GM12892 (cell line): ENCODE data around the gene E2F8.

ENCODE experiments used
- DNase-seq: peaks from one replicate; pipeline ENCODE4 v3.0.0; 2011; ENCODE audit not compliant: insufficient read length
- FAIRE-seq: peaks from 2 replicates; lab custom pipeline; 2011; peaks lifted over from hg19 to GRCh38; lab: Jason Lieb, UNC
- POLR2A ChIP-seq: IDR thresholded peaks from 2 replicates; pipeline ENCODE4 v1.6.1; 2011; ENCODE audit warnings: low read depth, low read length, control low read depth
- POLR2AphosphoS5 ChIP-seq: IDR thresholded peaks from 2 replicates; pipeline ENCODE4 v1.6.1; 2011; ENCODE audit warnings: low read depth, low read length, control low read depth
- TAF1 ChIP-seq: IDR thresholded peaks from 2 replicates; pipeline ENCODE4 v1.6.1; 2011; ENCODE audit warnings: low read depth, mild to moderate bottlenecking, control low read depth, low read length, borderline replicate concordance

The E2F8 gene

DNA sequence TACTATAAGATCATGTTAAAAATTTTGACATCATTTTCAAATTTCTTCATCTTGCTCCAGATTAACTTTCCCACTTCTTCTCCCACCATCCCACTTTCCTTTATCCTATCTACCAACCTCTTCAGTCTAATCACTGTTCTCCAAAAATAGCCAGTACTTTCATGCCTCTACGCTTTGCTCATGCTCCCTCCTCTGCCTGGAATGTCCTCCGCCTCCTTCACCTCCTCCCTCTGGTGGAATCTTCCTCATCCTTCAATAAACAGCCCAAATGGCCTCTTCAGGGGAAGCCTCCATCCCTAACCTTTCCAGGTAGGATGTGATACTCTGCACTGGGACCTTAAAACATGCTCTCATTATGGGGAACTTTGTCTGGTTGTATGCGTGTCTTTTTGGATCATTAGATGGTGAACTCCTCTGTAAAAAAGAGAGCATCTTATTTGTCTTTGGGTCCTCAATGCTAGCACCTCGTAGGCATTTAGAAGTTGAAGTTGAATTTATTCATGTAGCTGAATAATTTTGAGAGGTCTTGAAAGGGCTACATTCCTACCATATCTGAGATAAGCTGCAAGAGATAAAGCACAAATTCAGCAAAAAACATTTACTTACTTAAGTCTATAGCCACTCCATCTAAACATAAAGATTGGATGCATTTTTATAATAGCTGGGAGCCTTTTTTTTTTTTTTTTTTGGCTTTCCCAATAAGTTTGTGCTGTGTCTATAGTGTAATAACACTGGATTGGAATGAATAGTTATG lies 31.0 kb downstream of the E2F8 start:
- no peak for FAIRE-seq
- no peak for TF ChIP-seq POLR2A
- no peak for DNase-seq

DNA sequence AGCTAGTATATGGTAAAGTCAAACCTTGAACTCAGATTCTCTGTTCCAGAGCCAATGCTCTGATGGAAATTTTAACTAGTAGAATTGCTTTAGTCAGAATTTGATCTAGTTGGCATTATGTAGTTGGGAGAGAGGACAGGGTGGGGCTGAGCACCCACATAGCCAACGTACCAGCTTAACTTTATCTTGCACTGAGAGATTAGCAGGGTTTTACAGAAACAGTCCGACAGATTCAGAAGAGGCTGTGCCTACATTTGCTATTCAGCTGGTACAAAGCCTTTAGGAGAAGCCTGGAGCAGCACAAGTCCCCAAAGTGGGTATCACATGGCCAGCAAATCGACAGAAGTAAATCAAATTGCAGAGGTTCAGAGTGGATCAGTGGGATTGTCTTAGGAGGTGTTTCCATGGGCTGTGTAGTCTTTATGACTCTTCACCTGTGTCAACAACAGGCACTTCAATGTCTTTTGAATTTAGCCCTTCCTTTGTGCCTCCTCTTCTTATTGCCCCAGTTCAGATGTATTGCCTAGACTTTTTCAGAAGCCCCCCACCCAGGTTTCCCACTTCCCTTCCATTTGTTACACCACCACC lies 31.7 kb downstream of the E2F8 start:
- DNase-seq (no peak), FAIRE-seq (no peak)
- TF ChIP-seq POLR2AphosphoS5 (no peak), TAF1 (no peak), POLR2A (no peak)

DNA sequence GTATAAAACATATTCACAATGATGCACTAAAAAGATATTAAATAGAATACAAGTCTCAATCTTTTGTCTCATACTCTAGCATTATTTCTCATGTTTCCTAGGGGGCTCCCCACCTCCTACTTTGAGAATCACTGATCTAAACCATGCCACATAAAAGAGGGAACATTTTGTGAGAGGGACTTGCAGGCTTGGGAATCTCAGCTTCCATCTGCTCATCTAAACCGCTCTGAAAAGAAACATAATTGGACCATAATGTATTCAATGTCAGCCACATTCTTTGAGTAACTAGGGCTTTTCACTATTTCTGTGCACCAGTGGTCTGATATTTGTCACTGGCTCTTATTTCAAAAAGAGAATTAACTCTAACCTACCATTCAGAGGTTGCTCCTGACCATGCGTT lies 32.6 kb downstream of the E2F8 start:
- TF ChIP-seq POLR2AphosphoS5: no peak
- no peak for TF ChIP-seq TAF1
- no peak for TF ChIP-seq POLR2A
- DNase-seq: no peak
- FAIRE-seq: no peak

DNA sequence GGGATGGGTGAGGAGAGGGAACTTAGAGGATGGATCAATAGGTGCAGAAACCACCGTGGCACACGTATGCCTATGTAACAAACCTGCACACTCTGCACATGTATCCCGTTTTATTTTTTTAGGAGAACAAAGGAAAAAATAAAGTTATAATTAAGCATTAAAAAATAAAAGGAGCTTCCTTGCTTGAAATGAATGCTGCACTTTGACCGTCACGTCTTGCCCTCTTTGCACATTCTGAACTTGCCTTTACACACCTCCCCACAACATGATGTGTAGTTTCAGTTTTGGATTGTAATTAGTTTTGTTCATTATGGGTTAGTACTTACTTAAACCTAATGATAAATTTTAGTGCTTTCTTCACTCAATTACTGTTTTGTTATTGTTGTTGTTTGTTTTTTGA lies 35.9 kb downstream of the E2F8 start:
- TF ChIP-seq TAF1 (no peak), POLR2AphosphoS5 (no peak), POLR2A (no peak)
- DNase-seq: no peak
- FAIRE-seq: no peak

DNA sequence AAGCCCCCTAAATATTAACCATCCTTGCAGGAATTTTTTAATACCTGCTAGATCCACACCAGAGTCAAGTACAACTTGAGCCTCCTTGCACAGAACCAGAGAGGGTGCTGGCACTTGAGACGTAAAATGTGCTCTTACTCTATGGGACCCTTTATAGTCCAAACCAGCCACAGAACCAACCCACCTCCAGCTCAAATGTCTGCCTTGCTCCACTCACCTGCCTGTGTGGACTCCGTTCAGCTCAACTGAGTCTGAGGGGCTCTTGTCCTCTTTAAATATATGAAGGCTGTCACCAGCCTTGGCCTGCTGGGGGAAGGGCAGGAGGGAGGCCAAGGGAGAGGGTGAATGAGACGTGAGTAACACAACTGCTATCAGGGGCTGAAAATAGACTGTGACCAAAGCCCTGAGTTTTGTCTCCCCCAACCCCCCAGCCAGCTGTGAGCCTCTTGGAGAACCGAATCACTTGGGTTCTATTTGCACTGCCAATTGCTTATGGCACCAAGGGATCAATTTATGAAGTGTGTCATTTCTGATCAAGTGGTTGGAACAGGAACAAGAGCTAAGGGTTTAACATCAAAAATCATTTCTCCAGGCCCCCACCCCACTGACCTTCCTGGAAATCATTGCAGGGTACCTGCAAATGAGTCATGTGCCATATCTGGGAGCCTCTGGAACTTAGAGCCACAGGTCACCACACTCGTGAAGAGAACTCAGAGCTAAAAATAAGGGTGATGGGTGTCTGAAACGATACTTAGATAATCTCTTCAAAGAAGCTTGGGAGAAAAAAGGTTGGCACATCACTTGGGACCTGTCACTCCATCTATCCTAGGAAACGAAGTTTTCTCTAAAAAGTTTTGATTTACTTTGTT lies 38.8 kb downstream of the E2F8 start, which contains the start of gene CSRP3:
CSRP3 (minus strand) TSS at position 247 of the 869 bp plus-strand sequence. CDS start 9,535 bp downstream, outside the sequence.
- DNase-seq (no peak), FAIRE-seq (no peak)
- TF ChIP-seq POLR2A (no peak), POLR2AphosphoS5 (no peak), TAF1 (no peak)

DNA sequence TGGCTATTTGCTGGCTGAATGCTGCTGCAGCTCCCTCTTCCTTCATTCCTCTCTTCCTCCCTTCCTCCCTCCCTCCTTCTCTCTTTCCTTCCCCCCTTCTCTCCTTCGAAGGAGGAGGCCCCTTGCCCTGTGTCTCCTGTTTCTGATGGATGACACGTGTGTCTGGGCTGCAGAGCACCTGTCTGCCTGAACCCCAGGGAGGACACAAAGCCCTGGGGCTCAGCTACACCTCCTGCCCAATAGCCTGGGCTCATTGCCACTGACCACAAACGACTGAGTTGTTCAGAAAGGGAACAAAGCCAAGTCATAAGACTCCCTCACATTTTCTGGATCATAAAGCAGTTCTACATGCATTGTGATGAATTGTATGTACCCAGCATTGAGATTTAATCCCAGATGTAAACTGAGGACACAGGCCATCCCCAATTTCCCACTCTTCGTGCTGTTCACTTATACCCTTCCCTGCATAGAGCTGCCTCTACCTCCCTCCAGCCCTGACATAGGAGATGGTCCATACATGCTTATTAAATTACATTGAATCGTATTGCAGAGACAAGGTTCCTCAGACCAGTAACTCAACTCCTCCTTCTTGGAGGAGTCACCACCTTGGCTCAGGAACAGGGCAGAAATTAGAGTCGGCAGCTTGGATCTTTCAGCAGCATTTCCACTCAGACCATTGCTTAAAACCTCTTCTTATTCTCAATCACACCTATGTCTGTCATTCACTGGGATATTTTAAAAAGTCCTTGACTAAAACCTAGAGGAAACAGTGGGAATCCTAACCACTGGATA lies 40.1 kb downstream of the E2F8 start:
- FAIRE-seq: no peak

DNA sequence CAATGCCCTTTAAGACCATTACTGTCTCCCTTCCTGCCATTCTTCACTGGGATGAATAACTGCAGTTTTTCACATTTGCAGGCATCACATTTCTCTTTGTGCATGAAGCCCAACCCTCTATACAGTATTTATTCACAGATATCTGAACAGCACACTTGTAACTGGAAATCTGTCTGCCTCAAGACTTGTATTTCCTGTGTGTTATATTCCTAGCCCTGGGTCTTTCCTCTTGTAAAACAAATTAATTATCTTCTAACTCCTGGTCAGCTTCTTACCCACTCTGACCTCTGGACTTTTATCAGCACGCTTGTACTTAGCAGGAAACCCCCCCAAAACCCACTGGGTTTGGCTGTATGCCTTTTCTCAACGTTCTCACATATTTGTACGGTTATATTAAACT lies 41.0 kb downstream of the E2F8 start:
- DNase-seq: no peak
- FAIRE-seq: no peak
- TF ChIP-seq TAF1 (no peak), POLR2A (no peak)

More for the DNA sequence above, 40.1 kb downstream of the E2F8 start:
- DNase-seq: no peak
- TF ChIP-seq TAF1 (no peak), POLR2A (no peak), POLR2AphosphoS5 (no peak)

DNA sequence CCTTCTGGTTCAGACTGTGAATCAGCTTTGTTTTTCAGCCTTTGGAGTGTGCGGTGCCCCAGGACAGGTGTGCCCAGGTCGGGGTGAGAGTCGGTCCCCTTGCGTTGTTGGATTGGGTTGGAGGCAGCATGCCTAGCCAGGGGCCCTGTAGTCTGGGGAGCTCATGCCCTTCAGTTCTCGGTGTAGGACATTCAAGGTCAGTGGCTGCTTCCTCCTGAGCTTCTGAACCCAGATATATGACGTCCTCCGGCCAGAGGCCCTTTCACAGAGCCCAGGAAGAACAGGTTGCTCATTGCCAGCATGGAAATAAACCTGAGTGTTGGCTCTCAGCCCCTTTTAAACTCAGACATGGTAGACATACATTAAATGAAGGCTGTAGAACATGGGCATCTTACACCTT lies 41.7 kb downstream of the E2F8 start:
- DNase-seq (no peak), FAIRE-seq (no peak)
- no peak for TF ChIP-seq POLR2AphosphoS5
- TF ChIP-seq POLR2A: no peak
- TF ChIP-seq TAF1: no peak

DNA sequence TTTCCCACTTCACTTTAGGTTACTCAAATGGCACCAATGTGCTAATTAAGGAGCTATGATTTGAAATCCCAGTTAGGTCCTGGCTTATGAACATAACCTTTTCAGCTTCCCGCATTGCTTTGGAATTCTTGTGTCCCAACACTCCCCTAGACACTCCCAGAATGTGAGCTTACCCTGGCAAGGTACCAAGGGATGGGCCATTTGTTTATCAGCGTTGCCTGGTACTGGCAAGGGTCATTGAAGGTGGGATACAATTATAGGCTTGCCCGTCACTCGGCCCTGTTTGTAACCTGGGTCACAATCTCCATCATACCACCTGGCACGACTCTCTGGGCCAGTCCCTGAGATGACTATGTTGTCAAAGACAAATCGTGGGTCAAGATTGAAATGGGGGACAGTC lies 44.3 kb downstream of the E2F8 start:
- TF ChIP-seq POLR2A: no peak
- no peak for TF ChIP-seq TAF1
- FAIRE-seq (no peak), DNase-seq (no peak)

DNA sequence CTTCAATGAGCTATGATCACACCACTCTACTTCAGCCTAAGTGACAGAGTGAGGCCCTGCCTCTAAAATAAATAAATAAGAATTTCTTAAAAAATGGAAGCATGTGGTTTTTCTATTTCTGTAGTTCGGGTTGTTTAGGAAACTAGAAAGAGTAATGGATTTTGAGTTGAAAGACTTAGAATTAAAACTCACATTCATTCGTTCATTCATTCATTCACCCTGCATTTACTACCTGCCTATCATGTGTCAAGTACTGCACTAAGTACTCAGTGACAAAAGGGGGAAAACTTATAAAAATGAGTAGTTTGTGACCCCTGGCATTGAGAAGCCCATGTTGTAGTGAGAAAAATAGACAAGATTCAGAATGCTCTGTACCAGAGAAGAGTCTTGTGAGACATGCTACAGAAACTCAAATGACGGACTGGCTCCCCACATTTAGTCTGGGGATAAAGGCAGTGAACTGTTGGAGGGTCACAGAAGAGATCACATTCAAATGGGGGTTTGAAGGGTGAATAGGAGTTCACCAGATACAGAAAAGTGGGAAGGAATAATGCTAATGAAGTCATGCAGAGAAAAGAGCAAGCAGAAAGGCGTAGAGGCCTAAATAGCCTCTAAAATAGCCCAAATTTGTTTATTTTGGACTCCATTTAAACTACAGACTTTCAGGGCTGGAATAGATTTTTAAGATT lies 46.0 kb downstream of the E2F8 start:
- FAIRE-seq: no peak
- DNase-seq: no peak
- no peak for TF ChIP-seq POLR2AphosphoS5
- no peak for TF ChIP-seq POLR2A
- no peak for TF ChIP-seq TAF1
